ENCODE data around the gene AMIGO1.

Gene AMIGO1

GRCh38 chr1:109543988-109544735 lies 34.6 kb upstream of the AMIGO1 start:
- no peak overlapping the region for H3K4me2 ChIP-seq (ENCODE audit: low read length)

DNA sequence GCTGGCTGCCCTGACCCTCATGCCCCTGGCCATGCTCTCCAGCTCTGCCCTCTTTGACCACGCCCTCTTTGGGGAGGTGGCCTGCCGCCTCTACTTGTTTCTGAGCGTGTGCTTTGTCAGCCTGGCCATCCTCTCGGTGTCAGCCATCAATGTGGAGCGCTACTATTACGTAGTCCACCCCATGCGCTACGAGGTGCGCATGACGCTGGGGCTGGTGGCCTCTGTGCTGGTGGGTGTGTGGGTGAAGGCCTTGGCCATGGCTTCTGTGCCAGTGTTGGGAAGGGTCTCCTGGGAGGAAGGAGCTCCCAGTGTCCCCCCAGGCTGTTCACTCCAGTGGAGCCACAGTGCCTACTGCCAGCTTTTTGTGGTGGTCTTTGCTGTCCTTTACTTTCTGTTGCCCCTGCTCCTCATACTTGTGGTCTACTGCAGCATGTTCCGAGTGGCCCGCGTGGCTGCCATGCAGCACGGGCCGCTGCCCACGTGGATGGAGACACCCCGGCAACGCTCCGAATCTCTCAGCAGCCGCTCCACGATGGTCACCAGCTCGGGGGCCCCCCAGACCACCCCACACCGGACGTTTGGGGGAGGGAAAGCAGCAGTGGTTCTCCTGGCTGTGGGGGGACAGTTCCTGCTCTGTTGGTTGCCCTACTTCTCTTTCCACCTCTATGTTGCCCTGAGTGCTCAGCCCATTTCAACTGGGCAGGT lies 33.9 kb upstream of the AMIGO1 start:
- no peak for TF ChIP-seq EZH2phosphoT487 (IDR thresholded peaks at IDR 0.05; ENCODE audit: borderline replicate concordance, low read length)
- no peak for TF ChIP-seq CTCF (IDR thresholded peaks at IDR 0.05; ENCODE audit: low read depth, low read length, poor library complexity, severe bottlenecking)

More at GRCh38 chr1:109543988-109544735, 34.6 kb upstream of the AMIGO1 start:
- Histone ChIP-seq H3K79me2 (ENCODE audit: control insufficient read depth, low read length) (peaks cover 24% of the 10 kb centered on the region), H3F3A (ENCODE audit: control insufficient read depth, insufficient read depth) (peaks cover 5% of the 10 kb centered on the region; the same call in 1 of the 2 replicates), H3K27me3 (ENCODE audit: control insufficient read depth, low read length) (peaks cover 11% of the 10 kb centered on the region; the same call in 1 of the 2 replicates), H3K9me3 (ENCODE audit: control insufficient read depth, insufficient read depth, low read length) (no peaks in the 10 kb centered on the region), H3K9me2 (replicated peaks; ENCODE audit: control insufficient read depth, low read length) (no peaks in the 10 kb centered on the region), H3K36me3 (ENCODE audit: control insufficient read depth, low read length) (peaks cover 3% of the 10 kb centered on the region; the same call in 1 of the 2 replicates), H3K27ac (ENCODE audit: low read depth, low read length) (no peak overlapping the region), H3K4me3 (ENCODE audit: low read length) (no peak overlapping the region), H3K4me1 (ENCODE audit: control insufficient read depth, low read length) (peaks cover 15% of the 10 kb centered on the region), H4K20me1 (ENCODE audit: control insufficient read depth, insufficient read depth, low read depth, low read length) (peaks cover 3% of the 10 kb centered on the region; the same call in 1 of the 2 replicates)
- TF ChIP-seq CTCF (IDR thresholded peaks at IDR 0.05; ENCODE audit: low read depth, low read length, poor library complexity, severe bottlenecking) (no peak), EZH2phosphoT487 (IDR thresholded peaks at IDR 0.05; ENCODE audit: borderline replicate concordance, low read length) (no peak)

DNA sequence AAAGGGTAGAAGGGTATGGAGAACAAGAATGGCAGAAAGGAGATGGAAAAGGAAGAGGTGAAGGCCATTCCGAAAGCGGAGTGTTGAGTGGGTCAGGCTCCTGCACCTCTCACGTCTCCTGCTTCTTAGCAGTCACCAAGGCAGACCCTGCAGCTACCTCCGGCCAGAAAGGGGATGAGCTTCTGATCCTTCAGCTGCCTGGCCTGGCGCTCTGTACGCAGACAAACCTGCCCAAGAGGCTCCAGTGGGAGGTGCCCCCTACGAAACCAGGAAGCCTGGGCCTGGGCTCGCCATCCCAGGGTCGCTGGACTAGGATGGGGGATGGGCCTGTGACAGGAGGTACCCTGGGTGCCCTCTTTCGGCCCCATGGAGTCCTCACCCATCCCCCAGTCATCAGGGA lies 33.1 kb upstream of the AMIGO1 start:
- H3K9me2 ChIP-seq (replicated peaks; ENCODE audit: control insufficient read depth, low read length): no peaks in the 10 kb centered on the region
- no peak overlapping the region for H3K27ac ChIP-seq (ENCODE audit: low read depth, low read length)
- TF ChIP-seq EZH2phosphoT487 (IDR thresholded peaks at IDR 0.05; ENCODE audit: borderline replicate concordance, low read length) (no peak), CTCF (IDR thresholded peaks at IDR 0.05; ENCODE audit: low read depth, low read length, poor library complexity, severe bottlenecking) (no peak)
- H3F3A ChIP-seq (ENCODE audit: control insufficient read depth, insufficient read depth): peaks cover 3% of the 10 kb centered on the region; the same call in 1 of the 2 replicates
- H4K20me1 ChIP-seq (ENCODE audit: control insufficient read depth, insufficient read depth, low read depth, low read length): no peaks in the 10 kb centered on the region
- H3K79me2 ChIP-seq (ENCODE audit: control insufficient read depth, low read length): peaks cover 11% of the 10 kb centered on the region
- H3K4me3 ChIP-seq (ENCODE audit: low read length): no peak overlapping the region
- H3K36me3 ChIP-seq (ENCODE audit: control insufficient read depth, low read length): no peaks in the 10 kb centered on the region
- peaks cover 11% of the 10 kb centered on the region; the same call in 1 of the 2 replicates for H3K27me3 ChIP-seq (ENCODE audit: control insufficient read depth, low read length)
- peaks cover 13% of the 10 kb centered on the region for H3K4me1 ChIP-seq (ENCODE audit: control insufficient read depth, low read length)
- no peaks in the 10 kb centered on the region for H3K9me3 ChIP-seq (ENCODE audit: control insufficient read depth, insufficient read depth, low read length)
- H3K4me2 ChIP-seq (ENCODE audit: low read length): no peak overlapping the region

More for the DNA sequence above, 33.9 kb upstream of the AMIGO1 start:
- peaks cover 13% of the 10 kb centered on the region for H3K4me1 ChIP-seq (ENCODE audit: control insufficient read depth, low read length)
- H3F3A ChIP-seq (ENCODE audit: control insufficient read depth, insufficient read depth): peaks cover 5% of the 10 kb centered on the region; the same call in 1 of the 2 replicates
- no peaks in the 10 kb centered on the region for H4K20me1 ChIP-seq (ENCODE audit: control insufficient read depth, insufficient read depth, low read depth, low read length)
- H3K27ac ChIP-seq (ENCODE audit: low read depth, low read length): no peak overlapping the region
- H3K4me3 ChIP-seq (ENCODE audit: low read length): no peak overlapping the region
- no peaks in the 10 kb centered on the region for H3K36me3 ChIP-seq (ENCODE audit: control insufficient read depth, low read length)
- H3K9me2 ChIP-seq (replicated peaks; ENCODE audit: control insufficient read depth, low read length): no peaks in the 10 kb centered on the region
- H3K27me3 ChIP-seq (ENCODE audit: control insufficient read depth, low read length): peaks cover 11% of the 10 kb centered on the region; the same call in 1 of the 2 replicates
- peaks cover 17% of the 10 kb centered on the region for H3K79me2 ChIP-seq (ENCODE audit: control insufficient read depth, low read length)
- no peaks in the 10 kb centered on the region for H3K9me3 ChIP-seq (ENCODE audit: control insufficient read depth, insufficient read depth, low read length)
- no peak overlapping the region for H3K4me2 ChIP-seq (ENCODE audit: low read length)

Measured in DOHH2 (cell line).